Common myeloid progenitor, CD34-positive (primary cell): ENCODE measurements around the gene ADCY2.

Experiments
- CTCF ChIA-PET: fragments of 350-600 bp; sonication (Branson Sonifier 250); formaldehyde crosslinking; loops from one replicate; lab custom pipeline; 2021; ENCODE audit warnings: antibody characterized with exemption; lab: Charles Lee
- POLR2A ChIA-PET: fragments of 350-600 bp; sonication (Branson Sonifier 250); formaldehyde crosslinking; loops from one replicate; lab custom pipeline; 2021; ENCODE audit warnings: antibody characterized with exemption; lab: Charles Lee
- DNase-seq, 3 donors: peaks; one replicate each; pipeline versions ENCODE4 v3.0.0 to v3.0.0-alpha.2; 2013
- H3K27ac ChIP-seq, 2 experiments: 1 replicate in 1 of 2; 2 replicates in 1 of 2; pipeline ENCODE4 v1.7.0; 2013; ENCODE audit warnings: inconsistent platforms in 2 of 2, low read length in 2 of 2, mild to moderate bottlenecking in 2 of 2, low read depth in 1 of 2, moderate library complexity in 1 of 2; ENCODE audit not compliant: severe bottlenecking in 2 of 2, insufficient read depth in 1 of 2, poor library complexity in 1 of 2
- H3K27me3 ChIP-seq, 5 experiments: replicated peaks in 2 of 5; 1 replicate in 3 of 5; 2 replicates in 2 of 5; pipeline versions ENCODE4 v1.6.1 to v1.7.0; 2013; ENCODE audit warnings: low read length in 4 of 5, mild to moderate bottlenecking in 2 of 5, moderate library complexity in 2 of 5, inconsistent platforms in 1 of 5; ENCODE audit not compliant: insufficient read depth in 5 of 5, control insufficient read depth in 4 of 5
- H3K36me3 ChIP-seq, 4 experiments: 1 replicate in 2 of 4; 2 replicates in 2 of 4; pipeline versions ENCODE4 v1.6.1 to v1.7.0; 2013; ENCODE audit warnings: low read length in 3 of 4, control low read depth in 1 of 4, mild to moderate bottlenecking in 1 of 4; ENCODE audit not compliant: control insufficient read depth in 4 of 4, insufficient read depth in 4 of 4
- H3K4me1 ChIP-seq, 4 experiments: 1 replicate in 3 of 4; 2 replicates in 1 of 4; pipeline versions ENCODE4 v1.6.1 to v1.7.1; 2013; ENCODE audit warnings: low read length in 3 of 4, mild to moderate bottlenecking in 3 of 4, control low read depth in 1 of 4, inconsistent platforms in 1 of 4, moderate library complexity in 1 of 4; ENCODE audit not compliant: control insufficient read depth in 4 of 4, insufficient read depth in 4 of 4; ENCODE audit errors: control extremely low read depth in 1 of 4
- H3K4me3 ChIP-seq, 7 experiments: 1 replicate in 4 of 7; 2 replicates in 3 of 7; pipeline versions ENCODE4 v1.5.1 to v1.7.0; 2013; ENCODE audit warnings: mild to moderate bottlenecking in 7 of 7, low read length in 6 of 7, moderate library complexity in 6 of 7, inconsistent platforms in 2 of 7, low read depth in 2 of 7, control low read depth in 1 of 7; ENCODE audit not compliant: insufficient read depth in 4 of 7, control insufficient read depth in 1 of 7; ENCODE audit errors: extremely low read depth in 1 of 7
- H3K9me3 ChIP-seq, 5 experiments: 1 replicate in 4 of 5; 2 replicates in 1 of 5; pipeline versions ENCODE4 v1.6.1 to v1.7.1; 2013; ENCODE audit warnings: low read length in 4 of 5, mild to moderate bottlenecking in 2 of 5, inconsistent platforms in 1 of 5, low read depth in 1 of 5, moderate library complexity in 1 of 5; ENCODE audit not compliant: control insufficient read depth in 4 of 5, insufficient read depth in 2 of 5; ENCODE audit errors: control extremely low read depth in 1 of 5
- WGBS: methylation state at CpG from one replicate; pipeline ENCODE4 v1.1.5; 2013; ENCODE audit not compliant: insufficient coverage; 5-methylcytosine and 5-hydroxymethylcytosine counted together

The ADCY2 gene

DNA sequence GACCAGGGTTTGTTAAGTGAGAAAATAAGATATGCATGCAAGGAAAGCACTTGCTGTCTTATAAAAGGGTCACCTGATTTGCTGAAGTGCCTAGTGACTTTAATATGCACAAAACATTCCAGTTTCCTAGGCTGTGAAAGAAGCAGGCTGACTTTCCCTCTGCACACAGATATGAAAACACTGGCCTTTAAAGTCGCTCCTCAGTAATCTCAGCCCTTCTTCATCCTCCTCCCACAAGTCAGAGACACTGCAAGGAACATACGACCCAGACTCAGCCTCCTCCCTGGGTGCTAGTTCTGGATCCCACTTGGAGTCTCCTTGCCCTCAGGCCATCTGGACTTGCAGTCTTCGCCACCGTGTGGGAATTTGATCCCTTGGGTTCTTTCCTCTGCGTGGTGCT lies 288.9 kb downstream of the ADCY2 start:
- 94% methylated on average over 5 of the region's 5 CpGs for WGBS
- Histone ChIP-seq H3K4me3 (no peak overlapping the region), H3K27me3 (peaks cover 0 to 1% (median 0%) of the 10 kb centered on the region in 5 experiments), H3K36me3 (no peaks in the 10 kb centered on the region), H3K9me3 (no peaks in the 10 kb centered on the region), H3K4me1 (no peaks in the 10 kb centered on the region), H3K27ac (no peak overlapping the region)
- no peak for DNase-seq
- CTCF ChIA-PET: no interaction called here
- POLR2A ChIA-PET: no interaction called here

DNA sequence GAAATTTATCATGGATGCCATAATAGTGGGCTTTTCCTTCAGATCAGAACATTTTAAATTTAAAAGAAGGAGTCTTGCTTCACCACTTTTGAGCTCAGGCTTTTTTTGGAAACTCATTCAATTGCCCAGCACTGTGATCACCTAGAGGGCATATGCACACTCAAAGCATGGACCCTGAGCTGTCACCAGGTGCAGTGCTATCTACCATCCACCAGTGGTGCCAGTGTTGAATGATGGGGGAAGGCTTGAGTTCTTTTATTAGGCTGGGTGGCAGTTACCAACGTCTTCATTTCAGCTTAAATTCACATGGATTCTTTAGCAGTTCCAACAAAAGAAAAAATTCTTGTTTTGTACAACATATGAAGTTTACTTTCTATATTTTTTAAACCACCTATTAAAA lies 290.9 kb downstream of the ADCY2 start:
- Histone ChIP-seq H3K27me3 (peaks cover 0 to 1% (median 0%) of the 10 kb centered on the region in 5 experiments), H3K4me1 (no peaks in the 10 kb centered on the region), H3K9me3 (no peaks in the 10 kb centered on the region), H3K4me3 (no peak overlapping the region), H3K36me3 (no peaks in the 10 kb centered on the region), H3K27ac (no peak overlapping the region)
- ChIA-PET POLR2A (no interaction called here), CTCF (no interaction called here)
- no CpG with 5 or more reads among the region's 1 CpG for WGBS
- no peak for DNase-seq

DNA sequence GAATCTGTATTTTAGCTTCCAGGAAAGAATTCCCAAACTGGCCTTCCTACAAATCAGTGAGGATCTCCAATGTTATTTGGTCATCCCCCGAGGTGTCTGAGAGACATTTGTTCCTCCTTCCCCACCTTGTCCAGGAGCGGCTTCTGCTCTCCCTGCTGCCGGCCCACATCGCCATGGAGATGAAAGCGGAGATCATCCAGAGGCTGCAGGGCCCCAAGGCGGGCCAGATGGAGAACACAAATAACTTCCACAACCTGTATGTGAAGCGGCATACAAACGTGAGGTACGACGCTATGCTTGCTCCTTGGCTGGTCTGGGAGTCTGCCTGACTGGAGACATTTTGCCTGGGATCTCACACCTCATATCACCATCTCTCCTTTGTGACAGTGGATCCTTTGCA lies 294.6 kb downstream of the ADCY2 start:
- no peak for DNase-seq
- no peaks in the 10 kb centered on the region for H3K4me1 ChIP-seq
- H3K36me3 ChIP-seq: no peaks in the 10 kb centered on the region
- H3K27me3 ChIP-seq: peaks cover 0 to under 1% (median 0%) of the 10 kb centered on the region in 5 experiments
- ChIA-PET POLR2A (no interaction called here), CTCF (no interaction called here)
- WGBS: 83% methylated on average over 10 of the region's 10 CpGs
- H3K9me3 ChIP-seq: no peaks in the 10 kb centered on the region
- no peak overlapping the region for H3K27ac ChIP-seq
- no peak overlapping the region for H3K4me3 ChIP-seq

DNA sequence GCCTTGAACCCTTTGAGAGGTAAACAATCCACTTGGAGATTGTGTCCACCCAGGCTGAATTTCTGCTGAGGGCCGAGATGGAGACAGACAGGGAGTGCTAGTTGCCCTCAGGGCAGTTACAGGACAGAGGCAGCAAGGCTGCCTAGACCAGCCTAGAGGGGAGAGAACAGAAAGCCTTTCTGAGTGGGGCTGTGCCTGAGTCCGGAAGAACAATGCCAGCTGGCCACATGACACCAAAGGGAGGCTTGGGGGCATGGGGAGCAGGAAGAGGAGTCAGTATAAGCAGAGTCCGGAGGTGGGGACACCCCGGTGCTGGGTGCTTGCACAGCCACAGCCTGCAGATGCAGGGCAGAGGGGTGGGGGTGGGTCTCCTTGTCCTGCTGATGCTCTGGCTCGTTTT lies 309.3 kb downstream of the ADCY2 start:
- Histone ChIP-seq H3K27me3 (no peaks in the 10 kb centered on the region), H3K4me3 (no peak overlapping the region), H3K27ac (no peak overlapping the region), H3K4me1 (no peaks in the 10 kb centered on the region), H3K9me3 (no peaks in the 10 kb centered on the region), H3K36me3 (no peaks in the 10 kb centered on the region)
- CTCF ChIA-PET: interaction anchor here (0.7 kb wide), 1 partner anchor 784 kb away, joined by 3 read pairs; no protein-coding TSS in a partner anchor
- no peak for DNase-seq
- POLR2A ChIA-PET: no interaction called here
- WGBS: 56% methylated on average over 5 of the region's 5 CpGs

DNA sequence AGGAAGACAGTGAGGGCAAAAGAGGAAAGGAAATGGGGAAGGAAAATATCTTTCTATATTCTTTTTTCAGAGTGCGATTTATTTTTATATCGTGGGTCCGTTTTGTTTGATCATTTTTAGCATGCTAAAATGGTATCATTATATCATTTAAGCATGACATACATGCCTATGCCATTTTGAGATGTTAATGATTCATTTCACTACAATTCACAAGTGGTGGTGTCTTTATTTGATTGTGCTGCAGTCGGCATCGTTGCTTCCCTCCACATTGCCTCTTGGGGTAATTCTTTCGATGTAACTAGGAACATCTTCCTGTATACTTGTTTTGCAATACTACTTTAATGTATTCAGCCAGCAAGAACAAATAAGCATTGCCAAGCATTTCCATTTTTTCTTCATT lies 309.8 kb downstream of the ADCY2 start:
- CTCF ChIA-PET: no interaction called here
- 100% methylated on average over 2 of the region's 6 CpGs for WGBS

DNA sequence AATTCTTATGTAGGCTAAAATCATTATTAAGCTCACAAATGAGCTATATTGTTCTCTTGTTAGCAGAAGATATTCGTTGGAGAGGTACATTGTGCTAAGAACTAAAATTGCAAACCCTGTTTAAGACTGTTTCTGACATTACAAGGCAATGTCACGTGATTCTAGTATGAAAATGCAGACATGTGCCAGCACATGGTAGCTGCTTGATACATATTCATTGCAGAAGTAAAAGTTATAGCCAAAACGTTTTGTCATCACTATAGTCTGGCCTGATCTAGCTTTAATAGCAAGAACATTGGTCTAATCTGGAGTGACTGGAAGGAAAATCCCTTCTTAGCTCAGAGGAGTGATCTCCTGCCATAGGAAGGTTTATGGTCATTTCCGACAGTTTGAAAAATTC lies 310.3 kb downstream of the ADCY2 start:
- Histone ChIP-seq H3K4me3 (no peak overlapping the region), H3K27me3 (no peaks in the 10 kb centered on the region), H3K4me1 (no peaks in the 10 kb centered on the region), H3K9me3 (no peaks in the 10 kb centered on the region), H3K36me3 (no peaks in the 10 kb centered on the region), H3K27ac (no peak overlapping the region)
- 90% methylated on average over 2 of the region's 4 CpGs for WGBS
- no peak for DNase-seq
- POLR2A ChIA-PET: no interaction called here
- CTCF ChIA-PET: no interaction called here

More for the DNA sequence above, 309.8 kb downstream of the ADCY2 start:
- H3K27ac ChIP-seq: no peak overlapping the region
- POLR2A ChIA-PET: no interaction called here
- H3K4me3 ChIP-seq: no peak overlapping the region
- no peaks in the 10 kb centered on the region for H3K27me3 ChIP-seq
- H3K36me3 ChIP-seq: no peaks in the 10 kb centered on the region
- H3K9me3 ChIP-seq: no peaks in the 10 kb centered on the region
- no peaks in the 10 kb centered on the region for H3K4me1 ChIP-seq
- DNase-seq: no peak

DNA sequence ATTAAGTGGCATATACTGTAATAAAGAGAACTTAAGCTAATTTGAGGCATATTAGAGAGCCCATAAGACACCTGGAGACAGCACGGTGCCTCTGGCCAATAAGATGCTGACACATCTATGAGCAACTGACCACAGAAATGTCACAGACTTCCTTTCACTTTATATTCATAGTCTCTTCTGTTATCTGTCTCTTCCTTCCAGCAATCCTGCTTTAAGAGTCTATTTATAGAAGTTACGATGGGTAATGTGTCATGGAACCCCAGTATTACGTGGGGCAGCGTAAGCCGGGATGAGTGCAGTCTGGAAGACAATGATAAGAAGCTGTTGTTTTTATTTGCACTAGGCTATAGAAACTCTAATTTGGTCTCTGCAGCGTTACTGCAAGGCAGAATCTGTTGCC lies 318.2 kb downstream of the ADCY2 start:
- H3K36me3 ChIP-seq: no peaks in the 10 kb centered on the region
- no peak overlapping the region for H3K4me3 ChIP-seq
- peaks cover 0 to 3% (median 0%) of the 10 kb centered on the region in 5 experiments for H3K27me3 ChIP-seq
- POLR2A ChIA-PET: no interaction called here
- no peaks in the 10 kb centered on the region for H3K4me1 ChIP-seq
- CTCF ChIA-PET: no interaction called here
- no peaks in the 10 kb centered on the region for H3K9me3 ChIP-seq
- no peak overlapping the region for H3K27ac ChIP-seq
- 59% methylated on average over 6 of the region's 6 CpGs for WGBS
- DNase-seq: peak in 1 of 3 donors; percentile 20
